HG03108 (cell line): Measurements from ENCODE around the gene BTBD2.

Experiments
- ATAC-seq: cut with Tn5 transposase; IDR thresholded peaks from one replicate; pipeline ENCODE4 v1.9.1; 2021; ENCODE audit warnings: moderate library complexity; ENCODE audit not compliant: unreplicated experiment

Gene BTBD2

GRCh38 chr19:1944916-1945561 lies 70.5 kb downstream of the BTBD2 start:
- no peak for ATAC-seq

DNA sequence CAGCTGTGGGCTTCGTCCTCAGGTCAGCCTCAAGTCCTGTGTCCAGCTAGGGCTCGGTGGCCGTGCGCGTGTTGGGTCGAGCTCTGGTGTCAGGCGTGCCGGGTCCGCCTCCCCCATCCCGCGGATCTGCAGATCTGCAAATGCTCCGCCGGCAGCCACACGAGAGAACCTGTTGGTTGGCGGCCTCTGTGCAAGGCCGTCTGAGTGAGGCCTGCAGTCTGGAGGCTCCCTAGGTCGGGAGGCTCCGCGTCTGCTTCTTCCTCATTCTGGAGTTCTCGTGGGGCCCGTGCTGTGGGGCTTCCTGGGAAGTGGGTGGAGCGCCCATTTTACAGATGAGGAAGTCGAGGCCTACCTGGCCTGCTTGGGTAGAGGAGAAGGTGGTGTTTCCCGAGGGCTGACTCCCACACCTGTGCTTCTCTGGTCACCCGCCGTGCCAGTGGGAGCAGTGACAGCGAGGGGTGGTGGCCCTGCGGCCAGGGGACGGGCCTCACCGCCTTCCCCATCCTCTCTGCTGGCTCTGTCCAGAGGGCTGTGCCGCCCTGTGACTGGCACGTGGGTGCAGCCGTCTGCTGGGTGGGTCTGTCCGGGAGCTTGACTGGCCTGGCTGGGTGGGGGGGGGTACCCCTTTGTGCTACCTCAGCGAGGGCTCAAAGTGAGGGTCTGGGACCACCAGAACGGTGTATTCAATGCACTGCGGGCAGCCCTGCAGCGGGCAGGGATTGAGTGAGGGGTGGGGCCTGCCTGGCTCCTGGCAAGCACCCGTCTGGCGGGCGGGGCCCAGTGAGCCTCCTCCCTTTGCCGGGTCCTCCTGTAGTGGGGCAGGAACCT lies 71.2 kb downstream of the BTBD2 start:
- no peak for ATAC-seq

DNA sequence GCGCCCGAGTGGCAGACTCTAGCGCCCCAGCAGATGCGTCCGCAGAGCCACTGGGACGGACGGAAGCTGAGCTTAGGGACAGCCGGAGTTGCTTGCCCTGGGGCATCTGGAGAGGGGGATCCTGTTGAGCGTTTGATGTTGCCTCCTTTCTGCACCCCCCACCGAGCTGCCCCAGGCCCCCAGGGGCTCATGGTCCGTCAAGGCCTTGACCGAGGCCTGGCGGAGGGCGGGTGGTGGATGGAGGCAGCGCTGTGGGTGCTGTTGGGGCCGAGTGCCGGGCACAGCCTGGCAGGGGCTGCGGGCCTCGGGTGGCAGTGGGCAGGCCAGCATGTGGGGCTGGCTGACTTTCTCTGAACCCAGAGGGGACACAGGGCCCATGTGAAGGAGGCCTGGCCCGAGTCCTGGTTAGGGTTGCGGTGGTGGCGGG lies 71.8 kb downstream of the BTBD2 start:
- no peak for ATAC-seq

DNA sequence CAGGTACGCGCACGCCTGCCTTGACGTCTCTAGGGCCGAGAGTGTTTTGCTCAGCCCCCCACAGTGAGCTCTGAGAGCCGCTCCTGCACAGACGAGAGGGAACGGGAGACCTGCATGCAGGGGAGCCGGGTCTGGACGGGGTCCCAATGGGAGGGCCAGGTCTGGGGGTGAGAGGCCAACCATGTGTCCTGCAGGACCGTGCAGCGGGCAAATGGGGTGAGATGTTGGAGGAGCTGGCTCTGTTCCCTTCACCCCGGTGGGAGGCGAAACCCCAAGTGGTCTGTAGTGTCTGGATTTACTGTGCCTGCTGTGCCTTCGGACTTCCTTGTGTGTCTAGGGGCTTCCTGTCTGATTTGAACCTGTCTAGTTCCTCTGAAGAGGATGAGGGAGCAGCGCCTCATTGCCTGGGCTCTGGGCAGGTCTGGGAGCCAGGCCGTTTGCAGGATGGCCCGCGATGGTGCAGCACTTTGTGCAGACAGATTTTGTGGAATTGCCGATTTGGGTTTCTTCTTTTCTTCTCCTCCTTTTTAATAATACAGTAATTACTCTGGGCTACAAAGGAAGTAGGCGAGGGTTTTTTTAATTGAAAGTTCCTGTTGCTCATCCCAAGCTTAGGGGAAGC lies 72.5 kb downstream of the BTBD2 start:
- no peak for ATAC-seq

DNA sequence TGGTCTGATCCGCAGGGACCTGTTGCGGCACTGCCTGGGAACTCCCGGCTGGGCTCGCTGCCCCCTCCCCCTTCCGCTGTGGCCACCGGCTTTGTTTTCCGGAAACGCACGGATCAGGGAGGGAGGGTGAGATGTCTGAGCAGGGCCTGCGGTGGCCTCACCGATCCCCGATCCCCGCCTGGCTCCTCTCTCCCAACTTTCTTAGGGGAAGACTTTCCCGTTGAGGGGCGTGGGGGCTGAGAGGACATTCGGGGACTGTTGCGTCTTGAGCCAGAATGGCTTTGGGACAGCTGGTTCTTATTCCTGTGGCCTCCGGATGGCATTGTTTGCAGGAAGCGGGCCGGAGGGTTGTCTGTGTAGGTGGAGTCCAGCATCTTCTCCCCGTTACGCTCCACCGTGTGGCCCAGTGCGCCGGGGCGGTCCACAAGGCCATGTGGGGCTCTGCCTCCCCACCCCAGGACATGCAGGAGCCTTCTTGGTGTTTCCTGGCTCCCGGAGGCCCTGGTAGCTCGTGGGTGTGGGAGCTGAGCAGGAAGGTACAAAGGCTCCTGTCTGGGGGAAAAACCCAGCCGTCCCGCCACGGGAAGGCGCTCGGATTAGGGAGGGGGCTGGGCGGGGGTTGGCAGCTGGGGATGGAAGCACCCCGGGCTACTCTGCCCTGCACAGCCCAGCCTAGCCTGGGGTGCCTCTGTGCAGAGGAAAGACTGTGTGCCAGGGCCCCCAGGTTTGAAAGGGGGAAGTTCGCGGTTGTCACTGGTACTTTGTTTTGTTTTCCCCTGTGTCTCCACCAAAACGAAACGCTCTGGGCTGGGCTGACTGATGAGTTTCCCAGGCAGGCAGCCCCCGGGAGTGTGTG lies 73.2 kb downstream of the BTBD2 start:
- no peak for ATAC-seq

DNA sequence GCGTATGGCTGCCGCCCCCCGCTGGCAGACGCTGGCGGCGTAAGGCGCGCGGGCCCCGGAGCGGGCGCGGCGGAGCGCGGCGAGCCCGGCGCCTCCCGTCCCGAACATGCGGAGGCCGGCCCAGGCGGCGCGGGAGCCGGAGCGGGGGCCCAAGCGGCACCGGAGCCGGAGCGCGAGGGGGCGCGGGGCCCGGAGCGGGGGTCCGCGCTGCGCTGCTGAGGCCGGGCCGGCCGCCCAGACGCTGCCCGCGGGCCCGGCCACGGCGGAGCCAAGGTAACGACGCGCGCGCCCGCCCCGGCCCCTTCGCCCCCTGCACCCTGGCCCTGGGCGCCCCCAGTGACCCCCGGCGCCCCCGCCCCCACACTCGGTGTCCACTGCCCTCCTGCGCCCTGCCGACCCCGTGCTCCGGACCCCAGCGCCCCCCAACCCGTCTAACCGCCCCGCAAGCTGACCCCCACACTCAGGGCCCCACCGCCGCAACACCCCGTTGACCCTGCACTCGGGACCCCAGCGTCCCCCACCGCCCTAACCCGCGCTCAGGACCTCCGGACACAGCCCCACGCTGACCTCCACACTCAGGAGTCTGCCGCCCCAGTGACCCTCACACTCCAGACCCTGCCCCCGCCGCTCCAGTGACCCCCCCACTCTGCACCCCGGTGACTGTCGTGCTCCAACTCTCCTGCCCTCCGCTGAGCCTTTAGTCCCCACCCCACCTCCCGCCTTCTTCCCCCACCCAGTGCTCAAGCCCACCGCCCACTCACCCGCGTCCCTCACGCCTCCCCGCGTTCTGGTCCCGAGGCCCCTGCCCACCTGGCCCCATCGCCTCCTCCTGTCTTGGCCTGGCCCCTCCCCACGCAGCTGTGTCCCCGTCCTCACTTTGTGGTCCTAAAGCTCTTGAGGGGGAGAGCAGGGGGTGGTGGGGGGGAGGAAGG lies 74.1 kb downstream of the BTBD2 start, which contains the start of gene CSNK1G2:
Gene CSNK1G2, plus strand, starts transcription at position 27 of the 932 bp plus-strand sequence. CDS start 28,601 bp downstream, outside the sequence.
- no peak for ATAC-seq

- ATAC-seq, result no peak
Measured at GRCh38 chr19:1938071-1938470, 77.4 kb downstream of the BTBD2 start.

DNA sequence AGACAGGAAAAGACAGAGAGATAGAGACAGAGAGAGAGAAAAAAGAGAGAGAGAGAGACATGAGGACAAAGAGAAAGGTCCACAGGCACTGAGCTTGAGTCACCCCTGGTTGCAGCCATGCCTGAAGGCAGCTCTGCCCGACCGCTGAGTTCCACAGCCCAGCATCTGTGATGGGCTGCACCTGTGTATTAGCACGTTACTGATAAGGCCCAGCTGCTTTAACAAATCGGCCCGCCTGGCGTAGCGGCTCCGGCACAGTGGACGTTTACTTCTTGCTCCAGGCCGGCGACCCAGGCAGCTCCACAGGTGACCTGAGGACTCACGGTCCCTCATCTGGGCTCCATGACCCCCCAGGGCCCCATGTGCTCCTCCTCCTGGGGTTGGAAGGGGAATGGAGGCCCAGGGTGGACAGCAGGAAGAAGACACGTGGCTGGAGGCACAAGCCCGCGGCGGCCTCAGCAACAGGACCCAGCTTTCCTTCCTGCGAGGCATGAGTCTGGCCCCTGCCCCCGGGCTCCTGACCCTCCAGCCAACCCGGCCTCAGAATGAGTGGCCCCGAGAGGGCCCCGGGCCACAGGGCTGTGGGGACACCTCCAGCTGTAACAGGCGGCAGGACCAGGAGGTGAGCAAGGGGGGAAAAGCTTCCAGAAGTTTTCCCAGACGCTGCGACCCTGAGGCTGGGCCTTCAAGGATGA lies 78.5 kb downstream of the BTBD2 start:
- no peak for ATAC-seq

- ATAC-seq, result no peak
Measured at GRCh38 chr19:1936430-1936829, 79.1 kb downstream of the BTBD2 start.

DNA sequence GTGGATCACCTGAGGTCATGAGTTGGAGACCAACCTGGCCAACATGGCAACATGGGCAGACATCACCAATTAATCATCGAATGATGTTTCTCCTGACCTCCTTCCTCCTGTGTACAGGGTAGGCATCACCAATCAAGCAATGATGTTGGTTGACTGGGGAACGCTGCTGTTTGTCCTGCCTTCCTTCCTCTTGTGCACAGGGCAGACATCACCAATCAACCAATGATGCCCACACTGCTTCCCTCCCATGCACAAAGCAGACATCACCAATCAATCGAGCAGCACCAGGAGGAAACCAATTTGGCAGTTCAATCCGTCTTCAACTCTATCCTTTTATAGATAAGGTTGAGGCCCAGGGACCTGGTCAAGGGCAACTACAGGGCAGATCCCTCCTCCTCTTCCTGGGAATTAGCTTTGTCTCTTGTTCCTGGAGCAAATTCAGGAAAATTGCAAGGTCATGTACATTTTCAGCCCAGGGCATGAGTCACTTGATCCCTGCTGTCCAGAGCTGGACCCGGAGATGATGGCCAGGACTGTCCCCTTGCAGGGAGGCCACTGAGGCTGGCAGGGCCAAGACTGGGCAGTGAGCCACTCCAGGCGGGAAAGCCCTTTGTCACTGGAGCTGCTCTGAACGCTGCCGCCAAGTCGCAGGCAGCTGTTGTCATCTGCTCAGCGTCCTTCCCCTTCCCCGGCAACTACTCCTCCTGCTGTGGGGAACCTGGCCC lies 79.9 kb downstream of the BTBD2 start:
- ATAC-seq, result no peak
